Ectodermal cell (in vitro differentiated cells): ENCODE data around the gene RAB11FIP4.

Source experiments
- H3K27ac ChIP-seq: 2 replicates; pipeline ENCODE4 v1.7.0; 2013; ENCODE audit warnings: mild to moderate bottlenecking, low read depth, low read length; ENCODE audit not compliant: insufficient read depth, poor library complexity, severe bottlenecking
- H3K27me3 ChIP-seq: 2 replicates; pipeline ENCODE4 v1.7.0; 2013; ENCODE audit warnings: mild to moderate bottlenecking, low read length; ENCODE audit not compliant: insufficient read depth, control insufficient read depth, poor library complexity, severe bottlenecking
- H3K36me3 ChIP-seq: one replicate; pipeline ENCODE4 v1.7.0; 2013; ENCODE audit warnings: low read length; ENCODE audit not compliant: control insufficient read depth, insufficient read depth
- H3K4me1 ChIP-seq: one replicate; pipeline ENCODE4 v1.7.0; 2013; ENCODE audit warnings: low read length; ENCODE audit not compliant: control insufficient read depth, insufficient read depth
- H3K4me3 ChIP-seq: 2 replicates; pipeline ENCODE4 v1.7.0; 2013; ENCODE audit warnings: low read depth, low read length, control low read depth; ENCODE audit not compliant: insufficient read depth
- H3K9me3 ChIP-seq: 2 replicates; pipeline ENCODE4 v1.7.0; 2013; ENCODE audit warnings: mild to moderate bottlenecking, low read length, moderate library complexity; ENCODE audit not compliant: control insufficient read depth
- WGBS, 2 experiments: methylation state at CpG; one replicate each; pipeline ENCODE4 v1.1.7; 2013; ENCODE audit warnings: missing lambda C conversion rate in 2 of 2; 5-methylcytosine and 5-hydroxymethylcytosine counted together

RAB11FIP4 gene

DNA sequence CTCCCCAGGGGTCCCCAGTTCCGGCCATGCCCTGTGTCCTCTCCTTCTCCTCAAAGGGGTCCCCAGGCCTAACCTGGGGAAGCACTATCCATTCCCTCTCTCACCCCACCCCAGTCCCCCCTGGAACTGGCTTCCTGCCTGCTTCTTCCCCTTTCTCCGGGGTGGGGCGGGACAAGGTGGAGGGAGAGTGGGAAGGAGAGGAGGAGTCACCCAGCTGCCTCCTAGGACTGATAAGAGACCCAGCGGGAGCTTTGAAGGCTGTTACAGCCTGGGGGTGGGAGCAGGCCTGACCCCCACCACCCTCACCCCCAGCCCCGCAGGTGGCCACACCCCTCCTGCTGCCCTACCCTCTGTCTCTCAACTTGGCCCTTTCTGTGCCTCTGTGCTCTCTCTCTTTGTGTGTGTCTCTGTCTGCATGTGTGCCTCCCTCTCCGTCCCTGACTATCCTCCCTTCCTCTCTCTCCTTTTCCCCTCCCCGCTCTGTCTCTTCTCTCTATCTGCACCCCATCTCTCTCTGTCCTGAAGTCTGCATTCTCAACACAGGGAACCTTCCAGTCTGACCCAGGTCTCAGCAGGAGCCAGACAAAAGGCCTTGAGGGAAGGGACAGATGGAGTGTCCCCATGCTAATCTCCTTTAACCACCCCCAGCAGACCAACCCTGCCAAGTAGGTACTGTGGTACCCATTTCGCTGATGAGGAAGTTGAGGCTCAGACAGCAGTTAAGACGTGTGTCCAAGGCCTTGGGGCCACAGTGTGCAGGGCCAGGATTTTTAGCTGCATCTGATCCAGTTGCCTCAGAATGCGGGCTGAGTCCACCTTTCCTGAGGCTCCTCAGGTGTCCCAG lies 66.1 kb downstream of the RAB11FIP4 start:
- Histone ChIP-seq H3K36me3 (no peaks in the 10 kb centered on the region), H3K4me3 (no peak overlapping the region), H3K27ac (no peak overlapping the region), H3K27me3 (no peaks in the 10 kb centered on the region), H3K4me1 (peaks cover 11% of the 10 kb centered on the region), H3K9me3 (no peaks in the 10 kb centered on the region)
- 74 to 79% methylated on average over 8 to 10 of the region's 10 CpGs for WGBS, 2 experiments

DNA sequence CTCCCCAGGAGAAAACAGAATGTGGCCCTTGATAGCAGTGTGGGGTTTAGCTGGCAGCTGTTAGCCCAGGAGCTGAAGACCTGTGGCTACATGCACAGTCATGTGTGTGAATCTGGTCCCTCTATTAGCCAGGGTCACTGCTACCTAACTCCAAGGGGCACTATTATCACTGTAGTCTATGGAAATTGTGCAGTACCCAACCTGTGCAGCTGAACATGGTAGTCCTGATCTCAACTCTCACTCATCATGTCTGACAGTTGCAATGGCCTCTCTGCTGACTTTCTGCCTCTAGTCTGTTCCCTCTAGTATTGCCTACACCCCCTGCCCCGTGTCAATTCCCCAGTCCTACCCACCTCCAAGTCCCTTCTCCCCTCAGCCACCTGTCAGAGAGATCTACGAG lies 67.4 kb downstream of the RAB11FIP4 start:
- H3K4me1 ChIP-seq: peaks cover 8% of the 10 kb centered on the region
- no peaks in the 10 kb centered on the region for H3K9me3 ChIP-seq
- no peaks in the 10 kb centered on the region for H3K36me3 ChIP-seq
- no peak overlapping the region for H3K27ac ChIP-seq
- H3K27me3 ChIP-seq: no peaks in the 10 kb centered on the region
- WGBS, 2 experiments: 88 to 90% methylated on average over 2 of the region's 2 CpGs
- H3K4me3 ChIP-seq: no peak overlapping the region

DNA sequence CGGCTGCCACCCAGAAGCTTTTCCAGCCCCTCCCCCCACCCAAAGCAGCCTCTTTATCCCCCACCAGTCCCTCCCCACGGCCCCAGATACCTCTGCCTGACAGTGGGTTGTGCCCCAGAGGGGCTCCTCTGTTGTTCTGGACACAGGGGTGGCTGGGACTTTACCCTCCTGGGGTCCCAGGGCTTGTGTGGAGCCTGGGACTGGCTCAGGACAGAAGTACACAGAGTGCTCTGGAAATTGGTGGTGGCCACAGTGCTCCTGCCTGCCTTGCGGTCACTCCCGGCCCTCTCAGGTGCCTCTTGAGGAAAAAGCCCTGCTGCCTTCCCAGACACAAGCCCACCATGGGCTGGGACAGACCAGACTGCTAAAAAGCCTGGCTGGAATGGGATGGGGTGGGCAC lies 68.2 kb downstream of the RAB11FIP4 start:
- Histone ChIP-seq H3K27ac (no peak overlapping the region), H3K36me3 (no peaks in the 10 kb centered on the region), H3K4me1 (peaks cover 8% of the 10 kb centered on the region), H3K9me3 (no peaks in the 10 kb centered on the region), H3K4me3 (no peak overlapping the region), H3K27me3 (no peaks in the 10 kb centered on the region)
- whole genome bisulfite sequencing, 2 experiments: 68 to 71% methylated on average over 4 of the region's 4 CpGs

DNA sequence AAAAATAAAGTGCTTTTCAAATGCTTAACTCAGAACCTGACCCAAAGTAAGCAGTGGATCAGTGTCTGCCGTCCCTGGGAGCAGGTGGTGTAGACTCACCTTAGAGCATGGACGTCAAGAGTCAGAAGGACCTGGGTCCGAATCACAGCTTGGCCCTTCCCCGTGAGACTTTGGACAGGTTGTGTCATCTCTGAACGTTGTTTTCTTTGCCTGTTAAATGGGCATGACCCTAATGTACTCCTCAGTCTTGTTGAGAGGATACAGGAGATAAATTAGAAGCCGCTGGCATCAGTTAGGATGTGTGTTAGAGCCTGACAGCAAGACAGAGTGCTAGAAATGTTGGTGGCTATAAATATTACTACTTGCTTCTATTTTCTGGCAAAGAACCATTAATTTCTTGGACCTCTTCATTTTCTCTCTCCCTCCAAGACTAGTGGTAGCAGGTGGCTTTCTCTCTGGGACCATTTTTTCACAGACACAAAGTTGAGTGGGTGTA lies 68.8 kb downstream of the RAB11FIP4 start:
- H3K36me3 ChIP-seq: no peaks in the 10 kb centered on the region
- no peak overlapping the region for H3K27ac ChIP-seq
- H3K27me3 ChIP-seq: no peaks in the 10 kb centered on the region
- 90 to 94% methylated on average over 6 of the region's 6 CpGs for WGBS, 2 experiments
- peaks cover 8% of the 10 kb centered on the region for H3K4me1 ChIP-seq
- no peak overlapping the region for H3K4me3 ChIP-seq
- H3K9me3 ChIP-seq: no peaks in the 10 kb centered on the region

DNA sequence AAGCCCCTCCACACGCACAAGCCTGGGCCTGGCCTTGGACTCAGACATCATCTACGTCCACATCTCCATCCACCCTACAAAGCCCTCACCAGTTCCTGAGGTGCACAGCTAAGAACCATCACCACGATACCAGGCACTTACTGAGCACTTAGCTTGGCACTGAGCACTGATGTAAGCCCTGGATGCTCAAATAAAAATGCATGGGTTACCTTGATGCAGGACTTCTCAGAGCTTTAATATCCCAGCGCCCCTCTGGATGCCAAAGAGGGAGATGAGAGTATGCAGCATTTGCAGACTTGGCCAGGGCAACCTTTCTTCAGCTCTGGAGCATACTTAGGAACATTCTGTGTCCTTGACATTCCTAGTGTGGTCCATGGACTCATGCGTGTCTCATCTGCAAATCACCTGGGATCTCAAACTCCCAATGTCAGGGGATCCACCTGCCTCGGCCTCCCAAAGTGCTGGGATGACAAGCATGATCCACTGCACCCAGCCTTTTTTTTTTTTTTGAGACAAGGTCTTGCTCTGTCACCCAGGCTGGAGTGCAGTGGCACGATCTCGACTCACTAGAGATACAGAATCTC lies 69.8 kb downstream of the RAB11FIP4 start:
- Histone ChIP-seq H3K4me1 (peaks cover 8% of the 10 kb centered on the region), H3K9me3 (no peaks in the 10 kb centered on the region), H3K36me3 (no peaks in the 10 kb centered on the region), H3K27ac (no peak overlapping the region), H3K4me3 (no peak overlapping the region), H3K27me3 (no peaks in the 10 kb centered on the region)
- WGBS, 2 experiments: 91 to 92% methylated on average over 8 of the region's 8 CpGs

DNA sequence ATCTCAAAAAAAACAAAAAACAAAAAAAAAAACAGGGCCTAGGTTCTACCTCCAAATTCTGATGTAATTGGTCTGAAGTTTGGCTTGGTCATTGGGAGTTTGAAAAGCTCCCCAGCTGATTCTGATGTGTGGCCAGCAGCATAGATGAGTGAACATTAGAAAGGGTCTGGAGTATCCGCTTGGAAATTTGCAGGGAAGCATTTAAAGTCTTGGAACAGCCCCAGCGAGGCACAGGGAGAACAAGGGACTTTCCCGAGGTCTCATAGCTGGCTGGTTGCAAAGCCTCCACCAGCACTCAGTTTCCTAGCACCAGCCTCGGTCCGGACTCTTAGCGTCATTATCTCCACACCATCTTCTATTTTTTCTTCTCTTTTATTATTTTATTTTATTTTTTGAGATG lies 70.8 kb downstream of the RAB11FIP4 start:
- H3K36me3 ChIP-seq: no peaks in the 10 kb centered on the region
- H3K27ac ChIP-seq: no peak overlapping the region
- H3K4me1 ChIP-seq: peaks cover 8% of the 10 kb centered on the region
- no peaks in the 10 kb centered on the region for H3K9me3 ChIP-seq
- WGBS, 2 experiments: 86 to 91% methylated on average over 5 to 6 of the region's 6 CpGs
- no peaks in the 10 kb centered on the region for H3K27me3 ChIP-seq
- no peak overlapping the region for H3K4me3 ChIP-seq

DNA sequence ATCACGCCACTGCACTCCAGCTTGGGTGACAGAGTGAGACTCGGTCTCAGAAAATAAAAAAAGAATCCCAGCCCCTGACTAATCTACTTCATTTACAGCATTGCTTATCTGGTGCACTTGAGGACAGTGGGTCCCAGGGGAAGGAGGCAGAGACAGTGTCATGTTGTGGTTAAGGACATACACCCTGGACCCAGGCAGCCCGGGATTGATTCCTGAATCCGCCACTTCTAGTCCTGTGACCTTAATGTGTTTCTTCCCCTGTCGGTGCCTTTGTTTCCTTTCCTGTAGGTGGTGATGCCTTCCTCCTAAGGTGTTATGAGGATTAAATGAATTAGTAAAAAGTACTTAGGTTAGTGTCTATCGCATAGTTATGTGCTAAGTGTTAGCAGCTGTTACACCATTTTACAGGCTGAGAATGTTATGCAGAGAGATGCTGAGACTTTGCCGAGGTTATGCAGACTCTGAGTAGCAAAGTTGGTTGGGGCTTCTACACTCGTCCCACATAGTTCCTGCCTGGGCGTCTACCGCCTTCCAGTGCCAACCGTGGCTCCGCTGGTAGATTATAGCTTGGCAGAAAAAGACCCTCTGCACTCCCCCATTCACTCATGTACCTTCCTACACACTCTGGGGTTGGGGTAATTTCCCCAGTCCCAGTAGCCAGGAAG lies 74.8 kb downstream of the RAB11FIP4 start:
- no peaks in the 10 kb centered on the region for H3K36me3 ChIP-seq
- no peaks in the 10 kb centered on the region for H3K9me3 ChIP-seq
- H3K27ac ChIP-seq: no peak overlapping the region
- WGBS, 2 experiments: 90 to 93% methylated on average over 12 of the region's 12 CpGs
- H3K4me1 ChIP-seq: peaks cover 10% of the 10 kb centered on the region
- H3K4me3 ChIP-seq: no peak overlapping the region
- H3K27me3 ChIP-seq: no peaks in the 10 kb centered on the region

DNA sequence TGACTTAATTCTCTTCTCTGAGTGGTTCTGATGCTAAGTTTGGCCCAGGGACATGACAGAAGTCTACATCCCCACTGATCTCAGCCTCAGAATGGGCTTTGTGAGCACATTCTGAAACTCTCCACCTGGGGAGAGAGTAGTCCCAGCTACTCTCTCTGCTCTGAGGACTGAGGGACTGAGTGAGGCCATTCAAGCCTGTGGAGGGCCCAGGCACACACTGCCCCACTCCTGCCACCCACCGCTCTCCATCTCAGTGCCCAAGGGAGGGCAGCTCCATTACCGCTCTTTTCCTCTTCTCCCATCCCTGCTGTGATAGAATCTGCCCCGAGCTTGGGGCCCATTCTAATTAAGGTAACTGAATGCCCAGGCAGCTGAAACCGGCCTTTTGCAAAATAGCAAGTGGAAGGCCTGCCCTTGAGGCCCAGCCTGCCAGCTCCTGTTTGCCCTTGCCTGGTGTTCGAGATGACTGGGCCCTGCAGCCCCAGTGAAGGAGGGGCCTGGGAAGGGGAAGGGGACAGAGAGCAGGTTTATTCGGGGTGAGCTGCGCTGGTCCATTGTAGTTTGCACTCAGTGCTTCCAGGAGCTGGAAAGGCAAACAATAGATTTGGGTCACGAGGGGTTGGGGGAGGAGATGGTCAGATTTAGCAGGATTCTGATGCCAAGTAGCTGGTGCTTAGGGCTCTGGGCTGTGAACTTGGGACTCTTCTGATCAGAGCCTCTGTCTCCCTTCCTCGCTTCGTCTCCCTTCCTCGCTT lies 76.2 kb downstream of the RAB11FIP4 start:
- H3K4me3 ChIP-seq: no peak overlapping the region
- H3K27ac ChIP-seq: no peak overlapping the region
- no peaks in the 10 kb centered on the region for H3K9me3 ChIP-seq
- H3K27me3 ChIP-seq: no peaks in the 10 kb centered on the region
- peaks cover 10% of the 10 kb centered on the region for H3K4me1 ChIP-seq
- WGBS, 2 experiments: 47 to 52% methylated on average over 11 of the region's 11 CpGs
- no peaks in the 10 kb centered on the region for H3K36me3 ChIP-seq

DNA sequence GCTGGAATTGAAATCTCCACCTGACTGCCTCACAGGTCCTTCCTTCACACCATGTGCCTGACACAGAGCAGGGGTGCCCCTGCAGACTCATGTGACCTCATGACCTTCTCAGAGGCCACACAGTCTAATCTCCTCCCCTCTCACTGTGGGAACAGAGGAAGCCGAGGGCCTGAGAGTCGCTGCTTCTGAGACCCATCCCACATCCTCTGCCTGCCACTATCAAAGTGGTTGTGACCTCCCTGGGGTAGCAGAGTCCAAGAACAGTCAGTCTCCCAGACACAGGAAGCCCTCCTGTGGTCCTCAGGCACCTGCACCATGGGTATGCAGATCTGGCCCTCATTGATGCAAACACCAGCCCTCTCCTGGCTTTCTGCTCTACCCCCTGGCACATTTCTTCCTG lies 78.5 kb downstream of the RAB11FIP4 start:
- no peak overlapping the region for H3K27ac ChIP-seq
- no peaks in the 10 kb centered on the region for H3K36me3 ChIP-seq
- WGBS, 2 experiments: 11 to 16% methylated on average over 2 of the region's 2 CpGs

More for the DNA sequence above, 78.5 kb downstream of the RAB11FIP4 start:
- Histone ChIP-seq H3K4me3 (no peak overlapping the region), H3K27me3 (no peaks in the 10 kb centered on the region), H3K4me1 (peaks cover 10% of the 10 kb centered on the region), H3K9me3 (no peaks in the 10 kb centered on the region)
